H9 (cell line): Measurements from ENCODE around the gene ARHGEF10L. TPM values are rescaled to one million over a fixed set of nuclear protein-coding genes. Genes with fewer than 3 reads are reported as not detected.

Source experiments
- DNase-seq: peaks from one replicate; pipeline ENCODE4 v3.0.0-alpha.2; 2017
- H2AFZ ChIP-seq: one replicate; pipeline ENCODE4 v1.6.1; 2013; ENCODE audit warnings: mild to moderate bottlenecking, low read length, control low read depth, moderate library complexity
- H2AK5ac ChIP-seq: 2 replicates; pipeline ENCODE4 v1.6.1; 2013; ENCODE audit warnings: low read length, control low read depth, mixed read lengths; ENCODE audit not compliant: insufficient read length
- H2BK120ac ChIP-seq: one replicate; pipeline ENCODE4 v1.6.1; 2013; ENCODE audit warnings: low read depth, mild to moderate bottlenecking, low read length, control low read depth, inconsistent platforms; ENCODE audit not compliant: poor library complexity, severe bottlenecking
- H2BK12ac ChIP-seq: 2 replicates; pipeline ENCODE4 v1.6.1; 2013; ENCODE audit warnings: low read length, control low read depth, mixed read lengths, low read depth; ENCODE audit not compliant: insufficient read length
- H2BK15ac ChIP-seq: 2 replicates; pipeline ENCODE4 v1.6.1; 2013; ENCODE audit warnings: low read depth, low read length, control low read depth
- H2BK20ac ChIP-seq: one replicate; pipeline ENCODE4 v1.6.1; 2013; ENCODE audit warnings: low read depth, mild to moderate bottlenecking, low read length, control low read depth, inconsistent platforms; ENCODE audit not compliant: poor library complexity, severe bottlenecking
- H2BK5ac ChIP-seq: 2 replicates; pipeline ENCODE4 v1.6.1; 2013; ENCODE audit warnings: low read length, control low read depth, mixed read lengths; ENCODE audit not compliant: insufficient read length
- H3K14ac ChIP-seq: 2 replicates; pipeline ENCODE4 v1.6.1; 2013; ENCODE audit warnings: low read length, control low read depth; ENCODE audit not compliant: insufficient read depth
- H3K18ac ChIP-seq: 2 replicates; pipeline ENCODE4 v1.6.1; 2013; ENCODE audit warnings: low read depth, mild to moderate bottlenecking, mixed read lengths, low read length, control low read depth; ENCODE audit not compliant: insufficient read length
- H3K23ac ChIP-seq: 2 replicates; pipeline ENCODE4 v1.6.1; 2013; ENCODE audit warnings: low read length, control low read depth, mixed read lengths, low read depth; ENCODE audit not compliant: insufficient read length
- H3K23me2 ChIP-seq: 2 replicates; pipeline ENCODE4 v1.6.1; 2013; ENCODE audit warnings: low read depth, mild to moderate bottlenecking, mixed read lengths, low read length, control low read depth; ENCODE audit not compliant: insufficient read length, poor library complexity, severe bottlenecking
- H3K27ac ChIP-seq: 2 replicates; pipeline ENCODE4 v1.5.1; 2013; ENCODE audit warnings: low read length, control low read depth, mixed read lengths, low read depth; ENCODE audit not compliant: insufficient read length
- H3K27me3 ChIP-seq: 2 replicates; pipeline ENCODE4 v1.6.1; 2013; ENCODE audit warnings: low read length, control low read depth, inconsistent platforms; ENCODE audit not compliant: insufficient read depth
- H3K4ac ChIP-seq: 2 replicates; pipeline ENCODE4 v1.6.1; 2013; ENCODE audit warnings: low read depth, mild to moderate bottlenecking, control low read depth, inconsistent platforms, low read length, moderate library complexity
- H3K4me1 ChIP-seq: 2 replicates; pipeline ENCODE4 v1.6.1; 2013; ENCODE audit warnings: low read length, control low read depth, inconsistent platforms; ENCODE audit not compliant: insufficient read depth
- H3K4me2 ChIP-seq: 2 replicates; pipeline ENCODE4 v1.6.1; 2013; ENCODE audit warnings: low read length, control low read depth, mixed read lengths; ENCODE audit not compliant: insufficient read length, insufficient read depth
- H3K56ac ChIP-seq: 2 replicates; pipeline ENCODE4 v1.6.1; 2013; ENCODE audit warnings: low read depth, mild to moderate bottlenecking, mixed read lengths, low read length, control low read depth; ENCODE audit not compliant: insufficient read length
- H3K79me1 ChIP-seq: 2 replicates; pipeline ENCODE4 v1.6.1; 2013; ENCODE audit warnings: low read depth, mild to moderate bottlenecking, moderate library complexity, low read length, control low read depth, inconsistent platforms; ENCODE audit not compliant: insufficient read depth, poor library complexity, severe bottlenecking
- H3K79me2 ChIP-seq: 2 replicates; pipeline ENCODE4 v1.6.1; 2013; ENCODE audit warnings: low read length, control low read depth, inconsistent platforms; ENCODE audit not compliant: insufficient read depth
- H3K9ac ChIP-seq: 2 replicates; pipeline ENCODE4 v1.6.1; 2013; ENCODE audit warnings: low read length, control low read depth, mixed read lengths; ENCODE audit not compliant: insufficient read length; ENCODE audit errors: extremely low read depth
- H3K9me3 ChIP-seq: one replicate; pipeline ENCODE4 v1.6.1; 2013; ENCODE audit warnings: low read depth, low read length, inconsistent platforms; ENCODE audit not compliant: control insufficient read depth
- H3T11ph ChIP-seq: one replicate; pipeline ENCODE4 v1.6.1; 2013; ENCODE audit warnings: mild to moderate bottlenecking, low read length, control low read depth, inconsistent platforms
- H4K20me1 ChIP-seq: one replicate; pipeline ENCODE4 v1.6.1; 2013; ENCODE audit not compliant: control insufficient read depth, insufficient read length, insufficient read depth
- H4K5ac ChIP-seq: 2 replicates; pipeline ENCODE4 v1.6.1; 2013; ENCODE audit warnings: low read depth, mild to moderate bottlenecking, mixed read lengths, low read length, control low read depth; ENCODE audit not compliant: insufficient read length
- H4K8ac ChIP-seq: replicated peaks from 2 replicates; pipeline ENCODE4 v1.6.1; 2013; ENCODE audit warnings: low read length, control low read depth, mixed read lengths, low read depth; ENCODE audit not compliant: insufficient read length
- H4K91ac ChIP-seq: 2 replicates; pipeline ENCODE4 v1.6.1; 2013; ENCODE audit warnings: low read depth, mild to moderate bottlenecking, moderate library complexity, mixed read lengths, low read length, control low read depth; ENCODE audit not compliant: insufficient read length
- H3K27ac Mint-ChIP-seq, 3 experiments: 2 replicates in 2 of 3; 3 replicates in 1 of 3; pipeline ENCODE4 v1.8.0; 2020 to 2021; ENCODE audit warnings: mixed read lengths in 3 of 3, mild to moderate bottlenecking in 1 of 3, moderate library complexity in 1 of 3
- H3K27me3 Mint-ChIP-seq: 2 replicates; pipeline ENCODE4 v1.8.0; 2021; ENCODE audit warnings: low read depth, mild to moderate bottlenecking, moderate library complexity, mixed read lengths
- H3K36me3 Mint-ChIP-seq, 3 experiments: 2 replicates in 2 of 3; 3 replicates in 1 of 3; pipeline ENCODE4 v1.8.0; 2020 to 2021; ENCODE audit warnings: low read depth in 3 of 3, mixed read lengths in 3 of 3; ENCODE audit not compliant: insufficient read depth in 1 of 3
- H3K4me1 Mint-ChIP-seq, 2 experiments: 2 replicates each; pipeline ENCODE4 v1.8.0; 2020; ENCODE audit warnings: mixed read lengths in 2 of 2
- H3K4me3 Mint-ChIP-seq, 2 experiments: 2 replicates in 1 of 2; 3 replicates in 1 of 2; pipeline ENCODE4 v1.8.0; 2020 to 2021; ENCODE audit warnings: mild to moderate bottlenecking in 2 of 2, mixed read lengths in 2 of 2, moderate library complexity in 1 of 2
- H3K9me3 Mint-ChIP-seq, 2 experiments: 2 replicates in 1 of 2; 3 replicates in 1 of 2; pipeline ENCODE4 v1.8.0; 2020; ENCODE audit warnings: mild to moderate bottlenecking in 2 of 2, mixed read lengths in 2 of 2, moderate library complexity in 1 of 2
- WGBS: extraction: QIAGEN DNeasy Blood & Tissue Kit; methylation state at CpG from one replicate; pipeline ENCODE4 v1.1.7; 2013; ENCODE audit warnings: missing lambda C conversion rate, low lambda C conversion rate, mixed read lengths; ENCODE audit not compliant: insufficient read length; ENCODE audit errors: extremely low coverage; 5-methylcytosine and 5-hydroxymethylcytosine counted together
- total RNA-seq: library from RNA; stranded (reverse); gene quantifications from 2 replicates; pipeline ENCODE4 v1.2.1, GENCODE V29; 2021
- TF ChIP-seq, protein P1 (sequence below): fragments of 200-600 bp; sonication (generic); conservative IDR thresholded peaks from 3 replicates; pipeline ENCODE4 v1.8.0; 2021; ENCODE audit warnings: antibody characterized with exemption, mild to moderate bottlenecking

Gene ARHGEF10L
- total RNA-seq, 1 experiment from 2014 or later: 20.2 TPM

DNA sequence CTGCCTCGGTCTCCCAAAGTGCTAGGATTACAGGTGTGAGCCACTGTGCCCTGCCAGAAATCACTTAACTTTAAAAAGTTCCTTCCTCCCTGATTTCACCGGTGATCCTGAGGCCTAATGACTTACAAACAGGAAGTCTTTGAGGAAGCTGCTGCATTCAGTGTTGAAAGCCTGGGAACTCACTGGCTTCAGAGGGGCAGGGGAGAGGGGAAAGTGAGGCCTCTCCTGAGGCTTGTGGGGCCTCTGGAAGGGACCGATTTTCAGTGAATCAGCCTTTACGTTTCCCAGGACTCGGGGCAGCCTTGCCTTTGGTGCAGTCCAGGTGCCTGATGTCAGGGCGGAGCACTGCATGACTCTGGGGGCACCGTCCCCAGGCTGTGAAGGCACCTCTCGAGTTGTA, 30.1 kb upstream of the ARHGEF10L start:
- Histone ChIP-seq H3K4ac (no peak overlapping the region), H3K18ac (no peak overlapping the region), H3K4me1 (no peaks in the 10 kb centered on the region), H2AK5ac (no peak overlapping the region), H2BK15ac (no peak overlapping the region), H3K4me2 (no peak overlapping the region), H3K27me3 (no peaks in the 10 kb centered on the region), H4K91ac (no peak overlapping the region), H2BK120ac (no peak overlapping the region), H3K56ac (no peak overlapping the region), H2BK20ac (no peak overlapping the region), H3T11ph (no peak overlapping the region), H3K9ac (no peak overlapping the region), H4K20me1 (no peaks in the 10 kb centered on the region), H4K8ac (no peak overlapping the region), H2BK12ac (no peak overlapping the region), H2AFZ (no peak overlapping the region), H3K23me2 (no peaks in the 10 kb centered on the region), H2BK5ac (no peak overlapping the region), H3K27ac (no peak overlapping the region), H3K9me3 (no peaks in the 10 kb centered on the region), H3K14ac (no peak overlapping the region), H3K23ac (no peak overlapping the region), H3K79me1 (no peaks in the 10 kb centered on the region), H3K79me2 (no peaks in the 10 kb centered on the region), H4K5ac (no peak overlapping the region)
- WGBS: no CpG with 5 or more reads among the region's 8 CpGs
- H3K27ac Mint-ChIP-seq: peak overlapping the region in 1 of 3 experiments; percentile 47; a peak in 2 of 7 replicates
- no peaks in the 10 kb centered on the region for H3K36me3 Mint-ChIP-seq
- peaks cover 2 to 4% of the 10 kb centered on the region in 2 experiments; a peak in 1 of 4 replicates for H3K4me1 Mint-ChIP-seq
- H3K9me3 Mint-ChIP-seq: no peaks in the 10 kb centered on the region
- no peak for DNase-seq
- H3K4me3 Mint-ChIP-seq: no peak overlapping the region
- TF ChIP-seq, protein P1, sequence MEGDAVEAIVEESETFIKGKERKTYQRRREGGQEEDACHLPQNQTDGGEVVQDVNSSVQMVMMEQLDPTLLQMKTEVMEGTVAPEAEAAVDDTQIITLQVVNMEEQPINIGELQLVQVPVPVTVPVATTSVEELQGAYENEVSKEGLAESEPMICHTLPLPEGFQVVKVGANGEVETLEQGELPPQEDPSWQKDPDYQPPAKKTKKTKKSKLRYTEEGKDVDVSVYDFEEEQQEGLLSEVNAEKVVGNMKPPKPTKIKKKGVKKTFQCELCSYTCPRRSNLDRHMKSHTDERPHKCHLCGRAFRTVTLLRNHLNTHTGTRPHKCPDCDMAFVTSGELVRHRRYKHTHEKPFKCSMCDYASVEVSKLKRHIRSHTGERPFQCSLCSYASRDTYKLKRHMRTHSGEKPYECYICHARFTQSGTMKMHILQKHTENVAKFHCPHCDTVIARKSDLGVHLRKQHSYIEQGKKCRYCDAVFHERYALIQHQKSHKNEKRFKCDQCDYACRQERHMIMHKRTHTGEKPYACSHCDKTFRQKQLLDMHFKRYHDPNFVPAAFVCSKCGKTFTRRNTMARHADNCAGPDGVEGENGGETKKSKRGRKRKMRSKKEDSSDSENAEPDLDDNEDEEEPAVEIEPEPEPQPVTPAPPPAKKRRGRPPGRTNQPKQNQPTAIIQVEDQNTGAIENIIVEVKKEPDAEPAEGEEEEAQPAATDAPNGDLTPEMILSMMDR: no peak
- H3K27me3 Mint-ChIP-seq: no peaks in the 10 kb centered on the region
